Fibroblast of gingiva (primary cell): ENCODE measurements around the gene EEF1AKMT2.
A peak's percentile ranks its signal among the peaks of the same experiment; 100 is the strongest.

ENCODE experiments used
- DNase-seq: peaks from one replicate; pipeline ENCODE4 v3.0.0-alpha.2; 2011; ENCODE audit warnings: low read depth

Gene EEF1AKMT2

DNA sequence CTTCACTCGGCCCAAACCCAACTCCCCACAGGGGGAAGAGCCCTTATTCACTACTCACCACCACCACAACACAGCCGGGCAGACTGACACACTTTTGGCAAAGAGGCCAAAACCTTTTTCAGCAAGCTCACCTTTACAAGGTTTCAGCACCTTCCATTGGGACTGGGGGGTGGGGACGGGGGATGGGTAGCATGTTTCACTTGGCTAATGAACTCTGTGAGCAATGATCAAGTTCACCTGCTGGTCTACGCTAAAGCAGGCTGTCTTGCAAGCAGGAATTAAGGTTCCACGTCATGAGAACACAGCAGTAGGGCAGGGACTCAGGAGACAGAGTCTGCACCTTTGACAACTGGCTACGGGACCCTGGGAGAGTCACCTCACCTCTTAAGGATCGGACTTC lies 54.5 kb downstream of the EEF1AKMT2 start:
- DNase-seq: no peak

DNA sequence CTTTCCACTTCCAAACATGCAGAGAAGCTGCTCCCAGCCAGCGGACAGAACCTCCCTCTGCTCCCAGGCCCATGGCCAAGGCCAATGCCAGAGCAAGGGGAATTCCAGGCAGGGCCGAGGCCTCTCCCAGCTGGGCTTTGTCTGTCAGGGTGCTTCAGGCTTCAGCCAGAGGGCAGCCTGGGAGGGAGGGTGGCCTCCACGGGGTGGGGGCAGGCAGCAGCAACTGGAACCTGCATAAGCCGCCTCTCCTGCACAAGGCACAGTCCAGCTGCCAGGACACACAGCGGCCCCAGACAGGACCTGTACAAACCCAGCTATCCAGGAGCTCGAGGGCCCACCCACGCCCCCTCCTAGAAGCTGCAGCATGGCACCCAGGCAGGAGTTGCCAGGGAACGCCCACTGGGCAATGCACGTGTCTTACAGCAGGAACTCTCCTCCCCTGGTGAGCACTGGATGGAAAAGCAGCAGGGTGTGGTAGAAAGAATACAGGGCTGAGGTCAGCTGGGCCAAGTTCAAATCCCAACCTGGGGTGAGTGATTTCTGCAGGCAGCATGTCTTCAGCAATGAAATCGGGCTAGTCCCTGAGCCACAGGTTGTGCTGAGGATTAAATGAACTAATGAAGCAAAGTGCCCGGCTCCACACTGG lies 55.1 kb downstream of the EEF1AKMT2 start:
- DNase-seq: peak; percentile 65

DNA sequence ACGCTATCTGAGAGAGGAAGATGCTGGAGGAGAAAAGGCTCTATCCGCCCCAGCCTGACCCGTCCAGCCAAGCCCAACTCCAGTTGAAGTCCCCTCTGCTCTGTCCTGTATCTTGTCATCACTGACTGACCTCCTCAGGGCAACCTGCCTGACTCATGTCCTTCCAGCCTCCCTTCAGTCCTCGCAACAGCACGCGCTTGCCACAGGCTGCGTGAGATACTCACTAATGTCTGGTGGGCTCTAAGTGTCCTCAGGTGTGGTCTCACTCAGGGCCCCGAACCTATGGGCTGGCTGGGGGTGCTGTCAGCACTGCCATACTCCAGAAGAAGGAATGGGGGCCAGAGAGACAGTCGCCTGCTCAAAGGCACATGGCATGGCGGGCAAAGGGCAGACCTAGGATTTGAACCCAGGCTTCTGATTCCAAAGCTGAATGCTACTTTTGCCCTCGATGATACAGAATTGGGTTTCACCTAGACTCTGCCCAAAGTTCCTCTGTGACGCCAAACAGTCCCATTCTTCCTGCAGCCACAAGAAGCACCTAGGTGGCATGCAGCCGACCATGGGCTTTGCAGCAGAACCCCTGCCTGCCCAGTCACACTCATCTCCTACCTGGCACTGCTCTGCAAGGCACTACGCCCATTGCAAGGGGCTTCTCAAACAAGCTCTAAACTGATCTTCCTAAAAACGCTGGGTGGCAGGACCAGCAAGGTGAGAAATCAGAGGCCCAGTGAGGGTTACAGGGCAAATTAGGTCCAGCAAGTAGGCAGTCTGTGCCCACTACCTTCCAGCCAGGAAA lies 56.0 kb downstream of the EEF1AKMT2 start:
- DNase-seq: no peak

DNA sequence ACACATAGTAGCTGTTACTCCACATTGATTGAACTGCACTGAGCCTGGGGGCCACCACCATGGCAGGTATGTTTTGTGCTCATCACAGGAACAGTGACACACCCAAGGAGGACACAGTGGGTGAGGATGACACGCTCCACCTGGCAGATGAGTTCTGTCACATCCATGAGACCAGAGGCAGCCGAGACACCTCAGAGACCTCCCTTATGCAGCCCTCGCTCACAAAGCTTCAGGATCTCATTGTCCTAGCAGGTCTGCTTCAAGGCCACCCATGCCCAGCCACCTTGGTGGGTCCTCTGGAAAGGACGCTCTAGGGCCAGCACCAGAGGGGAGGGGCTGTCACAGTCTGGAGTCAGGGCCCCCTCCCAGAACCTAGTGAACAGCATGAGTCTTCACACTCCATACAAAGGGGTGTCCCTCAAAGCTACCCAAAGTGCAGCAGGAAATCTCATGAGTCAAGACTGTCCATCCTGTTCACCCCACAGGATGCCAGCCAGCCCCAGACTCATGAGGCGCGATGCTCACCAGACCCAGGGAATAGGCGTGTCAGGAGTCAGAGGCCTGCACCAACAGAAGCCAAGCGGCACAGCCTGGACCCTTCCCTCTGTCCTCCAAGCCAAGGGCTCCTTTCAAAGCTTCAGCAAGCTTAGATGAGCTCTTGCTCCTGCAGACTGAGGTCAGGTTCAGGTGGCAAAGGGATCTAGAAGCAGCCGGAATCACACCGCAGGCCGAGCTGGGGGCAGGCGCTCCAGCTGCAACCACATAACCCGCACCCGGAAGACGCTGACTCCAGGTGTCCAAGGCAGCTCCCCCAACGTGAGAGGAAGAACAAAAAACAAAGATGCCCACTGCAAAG lies 57.1 kb downstream of the EEF1AKMT2 start:
- DNase-seq: no peak

DNA sequence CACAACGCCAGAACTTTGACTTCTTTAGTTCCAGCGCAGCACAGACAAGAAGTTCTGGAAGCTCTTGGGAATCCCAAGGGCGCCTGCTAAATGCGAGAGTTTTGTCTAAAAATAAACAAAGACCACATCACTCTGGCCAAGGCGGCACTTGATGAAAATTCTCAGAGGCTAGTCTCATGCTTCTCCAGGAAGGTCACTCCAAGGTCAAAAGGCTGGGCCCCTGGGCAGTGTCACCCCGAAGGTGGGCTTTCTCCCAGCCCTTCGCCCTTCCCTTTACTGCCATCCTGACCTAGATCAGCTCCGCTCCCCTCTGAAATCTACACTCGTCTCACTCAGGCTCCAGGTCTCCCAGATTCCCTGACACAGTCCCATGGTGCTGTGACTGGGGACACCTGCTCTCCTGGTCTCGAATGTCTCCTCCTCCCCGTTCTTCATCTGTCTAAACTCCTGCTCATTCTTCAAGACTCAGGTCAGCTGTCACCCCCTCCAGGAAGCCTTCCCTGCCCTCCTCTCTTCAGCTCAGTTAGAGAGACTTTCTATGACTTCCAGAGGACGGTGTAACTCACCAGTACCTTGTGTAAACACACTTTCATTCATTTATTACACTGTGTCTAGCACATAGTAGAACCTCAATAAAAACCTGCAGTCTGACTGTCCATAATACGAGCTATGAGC lies 58.0 kb downstream of the EEF1AKMT2 start:
- DNase-seq: no peak

DNA sequence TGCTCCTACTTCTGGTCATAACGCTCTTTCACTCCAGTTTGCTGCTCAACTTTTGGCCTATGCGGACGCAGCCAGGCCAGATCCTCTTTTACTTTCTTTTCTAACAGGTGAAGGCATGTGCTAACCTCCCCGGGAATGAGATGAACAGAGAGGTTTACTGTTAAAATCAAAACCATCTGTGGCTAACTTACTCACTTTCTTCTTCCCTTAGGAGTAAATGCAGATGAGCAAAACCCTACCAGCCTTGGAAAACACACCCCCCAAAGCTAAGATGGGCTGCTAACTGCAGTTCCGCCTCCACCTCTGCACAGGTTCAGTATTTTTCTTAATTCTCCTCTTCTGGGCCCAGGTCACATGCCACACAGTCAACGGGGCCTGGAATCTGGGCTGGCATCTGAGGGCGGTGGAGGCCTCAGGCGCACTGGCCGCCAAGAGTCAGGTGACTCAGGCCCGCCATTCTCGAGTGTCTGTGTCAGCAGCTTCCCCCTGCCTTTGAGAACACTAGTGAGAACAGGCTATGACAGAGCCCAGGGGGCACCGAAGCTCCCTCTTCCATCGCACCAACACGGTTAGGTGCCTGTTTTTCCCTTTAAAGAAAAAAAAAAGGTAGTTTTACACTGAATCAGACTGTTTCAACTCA lies 58.6 kb downstream of the EEF1AKMT2 start:
- DNase-seq: peak; percentile 16

DNA sequence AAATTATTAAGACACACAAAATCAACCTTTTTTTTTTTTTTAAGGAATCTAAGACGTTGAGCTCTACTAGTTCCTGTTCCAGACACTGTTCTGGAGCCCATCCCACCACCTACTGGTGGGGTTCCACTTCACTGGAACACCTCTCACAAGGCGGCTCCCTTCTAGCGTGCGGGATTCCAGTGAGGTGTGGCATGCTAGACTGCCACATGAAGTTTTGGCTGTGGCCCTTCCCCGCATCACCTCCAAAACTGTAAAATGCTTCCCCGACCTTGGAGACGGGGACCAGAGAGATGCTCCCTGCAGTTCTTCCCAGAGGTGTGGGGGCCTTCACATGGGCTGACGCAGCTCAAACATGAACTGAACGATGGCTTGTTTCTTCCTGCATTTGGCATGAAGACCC lies 60.1 kb downstream of the EEF1AKMT2 start:
- no peak for DNase-seq

DNA sequence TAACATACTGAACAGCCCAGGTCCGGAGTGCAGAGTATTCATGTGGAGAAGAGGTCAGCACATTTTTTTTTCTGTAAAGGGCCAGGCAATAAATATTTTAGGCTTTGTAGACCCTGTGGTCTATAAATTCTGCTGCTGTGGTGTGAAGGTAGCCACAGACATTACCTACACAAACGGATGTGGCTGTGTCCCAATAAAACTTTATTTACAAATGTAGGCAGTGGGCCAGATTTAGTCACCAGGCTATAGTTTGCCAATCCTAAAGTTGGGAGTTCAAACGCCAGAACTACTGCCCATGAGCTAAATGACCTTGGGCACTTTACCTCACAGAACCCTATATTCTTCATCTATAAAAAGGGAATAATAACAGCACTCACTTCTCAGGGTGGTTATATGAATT lies 60.9 kb downstream of the EEF1AKMT2 start:
- DNase-seq: no peak

DNA sequence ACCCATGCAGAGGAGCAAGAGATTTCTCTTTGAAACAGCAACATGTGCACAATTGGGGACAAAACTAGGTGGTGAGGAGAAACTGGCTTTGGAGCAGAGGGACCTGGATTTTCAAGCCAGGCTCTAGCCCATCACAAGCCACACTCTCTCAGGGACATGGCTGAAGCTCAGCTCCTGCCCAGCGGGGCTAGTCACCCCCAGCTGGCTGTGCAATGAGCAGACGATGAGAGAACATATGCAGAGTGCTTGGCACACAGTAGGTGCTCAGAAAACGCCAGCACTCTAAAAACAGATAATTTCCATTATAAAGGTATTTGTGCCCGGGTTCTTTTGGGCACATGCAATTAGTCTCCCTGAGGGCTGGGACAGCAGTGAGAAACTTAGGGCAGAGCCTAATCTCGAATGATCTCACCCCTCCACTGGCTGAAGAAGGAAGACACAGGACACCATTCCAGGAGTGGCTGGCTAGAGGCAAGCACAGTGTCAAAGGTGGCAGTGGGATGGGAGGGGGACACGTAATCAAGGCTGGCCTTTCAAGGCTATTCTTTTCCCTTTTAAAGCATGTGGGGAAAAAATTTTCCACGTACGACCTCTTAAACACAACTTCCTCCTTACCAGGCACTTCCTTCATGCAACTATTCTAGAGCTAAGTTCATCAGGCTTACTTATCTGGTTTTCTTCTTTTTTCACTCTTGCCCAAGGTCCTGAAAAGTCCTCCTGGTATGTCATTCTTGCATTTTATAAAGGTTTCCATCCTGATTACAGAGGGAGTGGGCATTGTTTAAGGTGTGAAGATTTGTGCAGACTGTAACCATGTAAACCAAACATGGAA lies 62.6 kb downstream of the EEF1AKMT2 start:
- DNase-seq: no peak

DNA sequence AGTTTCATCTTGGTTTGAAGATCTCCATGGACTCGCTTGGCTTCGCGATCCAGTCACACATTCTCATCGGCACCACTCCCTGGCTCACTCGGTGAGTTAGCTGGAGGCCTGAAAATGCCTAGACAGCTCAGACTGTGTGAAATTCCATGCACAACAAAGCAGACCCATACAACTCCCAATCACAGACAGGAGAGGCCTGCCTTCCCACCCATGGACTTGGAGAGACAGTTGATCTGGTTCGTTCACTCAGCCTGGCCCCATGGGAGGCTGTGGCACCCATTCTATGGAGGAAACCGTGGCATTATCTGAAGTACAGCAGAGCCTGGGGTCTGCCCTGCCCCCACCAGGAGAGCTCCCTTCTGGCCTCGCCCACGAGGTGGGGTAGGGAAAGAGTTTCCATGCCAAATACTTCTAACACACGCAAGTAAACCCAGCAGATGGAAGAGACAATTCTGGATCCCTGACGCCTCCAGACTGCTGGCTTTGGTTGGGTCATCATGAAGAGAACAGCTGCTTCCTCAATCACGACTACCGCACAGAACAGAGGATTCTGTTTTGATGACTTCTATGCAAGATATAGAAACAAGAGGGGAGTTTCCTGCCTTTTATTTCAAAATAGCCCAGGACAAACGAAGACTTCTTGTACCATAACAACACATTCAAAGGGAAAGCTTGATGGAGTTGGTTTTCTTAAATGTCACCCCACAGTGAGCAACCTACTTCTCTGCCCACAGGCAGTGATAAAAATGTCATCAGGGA lies 63.4 kb downstream of the EEF1AKMT2 start:
- DNase-seq: no peak

DNA sequence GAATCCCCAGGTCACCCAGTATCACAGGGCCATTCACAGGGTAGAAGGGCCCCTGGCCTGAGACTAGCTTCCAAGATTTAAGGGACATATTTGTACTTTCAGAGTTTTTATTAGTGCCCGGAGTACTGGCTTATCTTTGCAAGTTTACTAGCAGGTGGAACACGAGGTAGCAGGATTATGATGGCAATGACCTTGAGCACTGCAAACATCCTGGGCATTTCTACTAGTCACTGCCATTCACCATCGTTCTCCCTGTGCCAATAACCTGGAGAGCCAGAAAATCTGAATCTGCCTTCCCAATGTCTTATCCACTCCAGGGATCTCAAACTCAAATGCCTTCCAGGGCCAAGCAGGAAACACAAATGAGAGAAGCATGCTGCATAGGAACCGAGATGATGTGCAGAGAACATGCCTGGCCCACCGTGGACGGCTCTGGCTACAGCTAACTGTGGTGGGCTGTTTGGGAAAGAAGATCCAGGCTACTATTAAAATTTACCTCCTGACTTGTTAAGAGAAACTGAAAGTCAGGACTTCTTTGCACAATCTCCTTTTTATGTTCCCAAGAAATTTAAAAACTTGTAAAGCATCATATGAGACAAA lies 64.2 kb downstream of the EEF1AKMT2 start:
- DNase-seq: no peak

DNA sequence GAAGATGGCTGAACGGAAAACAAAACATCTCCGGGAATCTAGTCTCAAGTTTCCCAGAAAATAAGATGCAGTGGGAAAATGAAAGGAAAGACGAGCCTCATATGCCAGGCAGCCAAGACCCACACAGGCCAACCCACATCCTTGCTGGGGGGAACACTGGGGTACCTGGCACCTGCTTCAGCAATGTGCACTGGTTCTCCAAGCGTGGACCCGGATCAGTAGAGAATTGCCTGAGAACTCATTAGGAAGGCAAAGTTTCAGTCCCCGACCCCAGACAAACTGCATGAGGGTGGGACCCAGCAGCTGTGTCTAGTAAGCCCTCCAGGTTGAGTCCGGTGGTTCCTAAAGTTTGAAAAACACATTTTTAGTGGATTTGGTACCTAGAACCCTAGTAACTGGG lies 65.9 kb downstream of the EEF1AKMT2 start:
- no peak for DNase-seq

DNA sequence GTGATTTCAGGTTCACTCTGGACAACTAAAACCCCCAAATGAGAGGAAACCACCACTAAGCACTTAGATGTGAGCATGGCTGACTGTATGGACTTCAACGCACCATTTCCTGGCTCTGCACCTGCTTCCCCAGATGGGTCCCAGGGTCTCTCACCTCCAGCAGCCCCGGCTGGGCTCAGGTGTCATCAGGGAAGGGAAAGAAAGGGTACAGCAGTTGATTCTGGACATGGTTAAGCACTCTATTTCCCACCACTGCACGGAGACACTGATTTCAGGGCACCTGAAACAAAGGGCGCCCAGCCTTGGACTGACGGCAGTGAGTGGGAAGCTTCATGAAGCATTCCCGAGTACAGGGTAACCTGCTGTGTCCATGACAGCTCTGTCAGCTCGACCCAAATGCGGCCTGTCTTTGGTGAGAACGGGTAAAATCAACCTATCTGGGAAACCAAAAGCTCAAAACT lies 66.5 kb downstream of the EEF1AKMT2 start:
- DNase-seq: no peak

DNA sequence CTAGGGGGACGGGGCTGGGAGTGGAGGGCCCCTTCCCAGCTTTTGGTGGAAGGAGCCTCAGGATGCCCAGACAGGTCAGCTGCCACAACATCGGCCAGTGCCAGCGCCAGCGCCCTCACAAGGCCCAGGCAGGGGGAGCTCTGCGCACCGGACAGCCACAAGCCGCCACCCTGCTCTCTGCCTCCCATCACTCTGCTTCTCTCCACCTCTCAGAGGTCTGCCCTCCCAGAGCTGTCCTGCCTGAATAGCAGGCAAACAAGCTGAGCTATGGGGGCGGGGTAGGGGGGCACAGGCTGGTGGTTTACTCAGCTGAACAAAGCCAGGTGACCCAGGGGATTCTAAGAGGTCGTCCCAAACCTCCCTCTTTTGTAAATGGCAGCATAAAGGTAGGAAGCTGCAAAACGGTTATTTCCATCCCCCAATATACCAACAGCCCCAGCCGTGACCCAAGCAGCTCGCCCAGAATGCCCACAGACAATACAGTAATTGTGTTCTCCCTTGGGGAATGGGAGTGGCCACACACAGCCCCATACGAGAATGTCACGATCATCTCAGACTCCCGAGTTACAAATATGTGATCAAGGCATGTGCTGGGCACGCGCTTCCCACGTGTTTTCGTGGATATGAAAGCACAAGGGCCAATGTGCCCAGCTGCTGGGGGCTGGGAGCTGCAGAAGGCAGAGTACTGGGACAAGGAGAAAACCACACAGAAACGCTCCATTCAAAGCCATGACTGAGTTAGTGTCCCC lies 67.2 kb downstream of the EEF1AKMT2 start:
- DNase-seq: no peak

DNA sequence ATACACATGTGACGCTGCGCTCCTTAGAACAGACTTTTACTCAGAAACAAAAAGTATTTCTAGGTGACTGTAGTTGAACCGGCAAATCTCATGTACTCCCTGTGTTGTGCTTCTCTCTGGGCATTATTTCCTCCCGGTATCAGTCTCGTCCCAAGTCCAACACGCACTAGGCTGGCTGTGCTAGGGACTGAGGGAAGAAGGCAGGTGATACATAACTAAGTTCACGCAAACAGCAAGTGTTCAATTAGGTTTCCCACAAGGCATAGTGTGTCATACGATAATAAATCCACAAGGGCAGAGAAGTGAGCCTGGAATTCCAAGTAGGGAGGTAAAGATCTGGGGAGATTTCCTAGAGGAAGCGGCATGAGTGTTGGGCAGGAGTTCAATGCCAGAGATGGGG lies 67.9 kb downstream of the EEF1AKMT2 start:
- DNase-seq: no peak

DNA sequence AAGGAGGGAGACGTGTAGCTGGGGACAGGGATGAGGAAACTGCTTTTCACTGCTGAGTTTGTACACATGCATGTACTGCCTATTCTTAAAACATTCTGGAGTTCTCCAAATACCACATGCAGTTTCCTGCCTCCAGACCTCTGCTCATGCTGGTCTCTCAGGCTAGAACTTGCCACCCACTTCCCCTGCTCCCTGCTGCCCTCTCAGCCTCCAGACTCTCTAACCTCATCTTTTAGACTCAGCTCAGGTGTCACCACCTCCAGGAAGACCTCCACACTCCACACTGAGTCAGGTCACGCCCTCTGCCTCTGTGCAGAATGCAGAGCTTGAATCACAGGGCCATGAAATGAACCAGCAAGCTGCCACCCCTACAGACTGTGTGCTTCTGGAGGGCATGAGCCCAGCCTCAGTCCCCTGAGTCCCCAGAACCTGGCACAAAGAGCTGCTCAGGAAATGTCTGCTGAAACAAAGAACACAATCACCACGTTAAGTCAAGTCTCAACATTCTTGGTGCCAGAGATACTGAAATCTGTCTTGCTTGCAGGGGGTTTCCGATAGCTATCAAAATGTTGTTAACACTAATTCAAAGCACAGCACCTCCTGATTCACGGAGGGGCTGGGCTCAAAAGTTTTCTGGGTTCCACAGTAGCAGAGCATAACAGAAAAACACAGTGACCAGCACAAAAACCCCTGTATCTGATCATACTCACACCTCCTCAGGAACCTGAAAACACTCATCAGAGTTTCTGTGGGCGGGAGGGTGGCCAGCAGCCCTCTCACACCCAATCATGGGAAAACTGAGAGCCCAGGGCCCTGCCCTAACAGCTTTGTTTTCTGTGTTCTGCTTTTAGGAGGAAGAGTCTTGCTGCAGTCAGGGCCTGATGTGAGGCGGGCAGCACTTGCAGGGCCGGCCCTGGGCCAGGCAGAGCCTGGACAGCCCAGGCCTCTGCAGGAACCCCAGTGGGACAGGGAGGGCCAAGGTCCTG lies 68.6 kb downstream of the EEF1AKMT2 start:
- DNase-seq: no peak

DNA sequence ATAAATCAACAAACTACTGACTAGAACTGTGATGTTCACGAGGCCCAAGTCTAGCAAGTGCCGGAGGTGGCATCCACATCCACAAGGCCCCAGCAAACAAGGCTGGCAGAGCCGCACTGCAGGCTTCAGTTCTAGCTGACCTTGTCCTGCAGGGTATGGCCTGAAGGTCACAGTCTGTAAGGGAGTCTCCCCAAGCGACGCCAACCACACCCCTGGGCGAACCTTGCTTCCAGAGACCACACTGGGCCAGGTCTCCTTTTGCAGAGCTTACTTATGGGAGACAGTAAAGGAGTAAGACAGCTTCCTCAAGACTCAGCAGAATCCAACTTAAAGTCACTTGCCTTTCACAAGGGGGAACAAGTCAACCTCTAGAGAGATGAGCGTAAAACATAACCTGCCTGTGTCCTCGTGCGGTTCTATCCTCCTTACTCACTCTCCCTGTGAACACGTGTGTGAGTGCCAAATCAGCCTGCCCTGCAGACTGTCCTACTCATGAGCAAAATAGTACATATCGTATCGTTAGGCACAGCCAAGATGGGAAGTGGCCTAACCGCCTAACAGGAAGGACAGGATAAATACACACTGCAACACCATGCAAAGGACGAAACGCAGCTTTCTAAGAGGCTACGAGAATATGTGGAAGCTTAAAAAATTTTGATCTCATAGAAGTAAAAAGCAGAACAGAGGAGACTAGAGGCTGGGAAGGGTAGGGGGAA lies 70.2 kb downstream of the EEF1AKMT2 start:
- no peak for DNase-seq
